Endothelial cell of umbilical vein (primary cell): ENCODE data around the gene L3MBTL4. TPM values are rescaled to one million over a fixed set of nuclear protein-coding genes. Genes with fewer than 3 reads are reported as not detected.
"Not testable (repeated sequence)": the region's sequence is repeated elsewhere in the genome, so short reads cannot be mapped to it uniquely, and the experiment has no call there.

Experiments used
- BruUV-seq: library from RNA; stranded (reverse); fragments of 400-500 nt; replicated peaks from 2 replicates; lab custom pipeline; 2021; lab: Mats Ljungman, UMichigan
- CTCF ChIA-PET: fragments of 300-600, 350-600 bp; sonication (Branson Sonifier 250); formaldehyde crosslinking; loops from one replicate; lab custom pipeline; 2021; ENCODE audit warnings: antibody characterized with exemption, inconsistent platforms; lab: Charles Lee
- POLR2A ChIA-PET: fragments of 300-600, 350-600 bp; sonication (Branson Sonifier 250); formaldehyde crosslinking; loops from one replicate; lab custom pipeline; 2021; ENCODE audit warnings: antibody characterized with exemption, inconsistent platforms; lab: Charles Lee
- DNase-seq: peaks from one replicate; pipeline ENCODE4 v3.0.0-alpha.2; 2011; ENCODE audit warnings: low read depth, low spot score
- FAIRE-seq: peaks from 2 replicates; lab custom pipeline; 2011; peaks lifted over from hg19 to GRCh38; lab: Jason Lieb, UNC
- H2AFZ ChIP-seq: 2 replicates; pipeline ENCODE4 v1.6.0; 2012; ENCODE audit warnings: low read depth, low read length, control low read depth, inconsistent platforms
- H3K27ac ChIP-seq: 2 replicates; pipeline ENCODE4 v1.5.1; 2011; ENCODE audit warnings: low read depth, mild to moderate bottlenecking, control low read depth, low read length, moderate library complexity; ENCODE audit not compliant: insufficient read depth
- H3K27me3 ChIP-seq, 2 experiments: 2 replicates each; pipeline versions ENCODE4 v1.6.0 to v1.6.1; 2011; ENCODE audit warnings: low read length in 2 of 2, mixed read lengths in 1 of 2; ENCODE audit not compliant: control insufficient read depth in 2 of 2, insufficient read depth in 2 of 2
- H3K36me3 ChIP-seq, 2 experiments: 2 replicates in 1 of 2; 3 replicates in 1 of 2; pipeline ENCODE4 v1.5.1; 2011; ENCODE audit warnings: low read length in 2 of 2, mild to moderate bottlenecking in 1 of 2, moderate library complexity in 1 of 2; ENCODE audit not compliant: control insufficient read depth in 2 of 2, insufficient read depth in 2 of 2; ENCODE audit errors: extremely low read depth in 1 of 2
- H3K4me1 ChIP-seq: 3 replicates; pipeline ENCODE4 v1.5.1; 2011; ENCODE audit warnings: mild to moderate bottlenecking, low read length; ENCODE audit not compliant: control insufficient read depth, insufficient read depth; ENCODE audit errors: extremely low read depth
- H3K4me2 ChIP-seq: 2 replicates; pipeline ENCODE4 v1.6.1; 2011; ENCODE audit warnings: low read length, control low read depth, mixed read lengths; ENCODE audit not compliant: insufficient read depth
- H3K4me3 ChIP-seq, 3 experiments: fragments of 200-600 bp in 1 of 3; sonication (generic), shearing (Covaris generic) in 1 of 3; replicated peaks in 1 of 3; 2 replicates each; pipeline ENCODE4 v1.5.1; 2011 to 2016; ENCODE audit warnings: control low read depth in 3 of 3, low read length in 3 of 3, mild to moderate bottlenecking in 2 of 3, inconsistent platforms in 1 of 3, low read depth in 1 of 3, moderate library complexity in 1 of 3; ENCODE audit not compliant: insufficient read depth in 1 of 3
- H3K79me2 ChIP-seq: 2 replicates; pipeline ENCODE4 v1.6.0; 2012; ENCODE audit warnings: low read length, inconsistent platforms; ENCODE audit not compliant: control insufficient read depth, insufficient read depth
- H3K9ac ChIP-seq: replicated peaks from 2 replicates; pipeline ENCODE3; 2011; ENCODE audit warnings: low read length, control low read depth; ENCODE audit not compliant: insufficient read depth; ENCODE audit errors: extremely low read depth
- H3K9me1 ChIP-seq: replicated peaks from 3 replicates; pipeline ENCODE4 v1.6.0; 2011; ENCODE audit warnings: mild to moderate bottlenecking, low read length; ENCODE audit not compliant: control insufficient read depth, insufficient read depth; ENCODE audit errors: extremely low read depth
- H3K9me3 ChIP-seq: replicated peaks from 2 replicates; pipeline ENCODE4 v1.5.1; 2012; ENCODE audit warnings: low read length, inconsistent platforms; ENCODE audit not compliant: control insufficient read depth, insufficient read depth
- H4K20me1 ChIP-seq: replicated peaks from 2 replicates; pipeline ENCODE3; 2011; ENCODE audit warnings: mild to moderate bottlenecking, low read length; ENCODE audit not compliant: control insufficient read depth, insufficient read depth; ENCODE audit errors: extremely low read depth
- CTCF ChIP-seq, 2 donors: IDR thresholded peaks; 1 replicate in 1 of 2; 2 replicates in 1 of 2; pipeline ENCODE4 v1.5.1; 2011; ENCODE audit warnings: low read length in 2 of 2, mild to moderate bottlenecking in 2 of 2, moderate library complexity in 2 of 2, control low read depth in 1 of 2, inconsistent platforms in 1 of 2, low read depth in 1 of 2; ENCODE audit not compliant: insufficient read depth in 1 of 2; ENCODE audit errors: extremely low read depth in 1 of 2
- EZH2 ChIP-seq: IDR thresholded peaks from 2 replicates; pipeline ENCODE4 v1.6.1; 2012; ENCODE audit warnings: borderline replicate concordance, low read depth, mild to moderate bottlenecking, moderate library complexity, low read length, inconsistent platforms; ENCODE audit not compliant: severe bottlenecking
- FOS ChIP-seq: IDR thresholded peaks from 2 replicates; pipeline ENCODE4 v1.6.1; 2011; ENCODE audit warnings: mild to moderate bottlenecking, low read length, moderate library complexity, borderline replicate concordance; ENCODE audit not compliant: insufficient read depth
- GATA2 ChIP-seq: IDR thresholded peaks from 2 replicates; pipeline ENCODE4 v1.7.0; 2011; ENCODE audit warnings: low read depth, mild to moderate bottlenecking, moderate library complexity, mixed read lengths, low read length; ENCODE audit not compliant: insufficient read length, insufficient read depth
- JUN ChIP-seq: IDR thresholded peaks from 2 replicates; pipeline ENCODE4 v1.6.1; 2011; ENCODE audit warnings: borderline replicate concordance, low read depth; ENCODE audit not compliant: insufficient read length, insufficient read depth
- MAX ChIP-seq: IDR thresholded peaks from 2 replicates; pipeline ENCODE4 v1.6.1; 2011; ENCODE audit not compliant: insufficient read depth, insufficient read length
- MYC ChIP-seq: IDR thresholded peaks from one replicate; pipeline ENCODE4 v1.6.1; 2011; ENCODE audit warnings: mild to moderate bottlenecking, low read depth, low read length
- POLR2A ChIP-seq: IDR thresholded peaks from 2 replicates; pipeline ENCODE4 v1.6.1; 2012; ENCODE audit warnings: low read depth, mild to moderate bottlenecking, control low read depth, low read length
- POLR2AphosphoS5 ChIP-seq: IDR thresholded peaks from 2 replicates; pipeline ENCODE4 v1.6.1; 2012; ENCODE audit warnings: low read depth, mild to moderate bottlenecking, control low read depth, low read length, moderate library complexity; ENCODE audit not compliant: insufficient read depth
- dilution Hi-C: fragments of 300-500 bp; cut with MboI; formaldehyde crosslinking; loops from one replicate; pipeline ENCODE4 v1.15.0; 2019; ENCODE audit warnings: low sequenced_read_pairs; ENCODE audit not compliant: extremely low pct_ligation_motif_present
- intact Hi-C: fragments of 100-400 bp; cut with micrococcal nuclease; formaldehyde crosslinking; loops from one replicate; pipeline ENCODE4 v1.10.0; 2022
- polyA plus RNA-seq, 4 experiments: library from polyadenylated mRNA; depleted of rRNA in 3 of 4; stranded (reverse) in 3 of 4; unstranded in 1 of 4; fragments of >200 nt; gene quantifications; 2 replicates each; pipeline versions ENCODE4 v1.2.1 to v1.2.3, GENCODE V29; 2011 to 2012; ENCODE audit warnings: missing spikeins in 1 of 4
- total RNA-seq: library from RNA; stranded (reverse); gene quantifications from 2 replicates; pipeline ENCODE4 v1.2.3, GENCODE V29; 2021

L3MBTL4 gene
- total and polyA plus RNA-seq, 2 donors (not counting 3 experiments of a cell fraction or from before 2014, with no cell fraction given) = 0.80 TPM; not detected in 1

GRCh38 chr18:6078877-6079276, 335.8 kb downstream of the L3MBTL4 start:
- no peaks in the 10 kb centered on the region for H3K36me3 ChIP-seq
- intact Hi-C loops = no loop called here
- CTCF ChIA-PET = no interaction called here
- BruUV-seq = no TSS peak
- H3K4me3 ChIP-seq = no peak overlapping the region
- H3K27me3 ChIP-seq = no peaks in the 10 kb centered on the region
- H4K20me1 ChIP-seq = no peaks in the 10 kb centered on the region
- H3K4me1 ChIP-seq = no peaks in the 10 kb centered on the region
- dilution Hi-C loops = no loop called here
- DNase-seq (no peak), FAIRE-seq (no peak)
- no peak overlapping the region for H3K9ac ChIP-seq
- no peak for TF ChIP-seq FOS
- no peak for TF ChIP-seq GATA2
- TF ChIP-seq MAX = no peak
- TF ChIP-seq JUN = no peak
- no peak for TF ChIP-seq EZH2
- TF ChIP-seq POLR2A = no peak
- TF ChIP-seq POLR2AphosphoS5 = no peak
- no peak for TF ChIP-seq CTCF (IDR thresholded peaks at IDR 0.05; ENCODE audit: extremely low read depth in 1 of 2, insufficient read depth in 1 of 2, low read depth in 1 of 2, low read length in 2 of 2)
- TF ChIP-seq MYC = no peak
- H3K4me2 ChIP-seq = no peak overlapping the region
- no peak overlapping the region for H3K27ac ChIP-seq
- H2AFZ ChIP-seq = no peak overlapping the region
- POLR2A ChIA-PET = no interaction called here
- H3K9me1 ChIP-seq = no peaks in the 10 kb centered on the region
- H3K9me3 ChIP-seq = no peaks in the 10 kb centered on the region
- H3K79me2 ChIP-seq = no peaks in the 10 kb centered on the region

- H3K79me2 ChIP-seq, CTCF ChIA-PET, H3K9me1 ChIP-seq, DNase-seq, H4K20me1 ChIP-seq, POLR2A ChIA-PET, H3K4me2 ChIP-seq, intact Hi-C loops, H3K27ac ChIP-seq, H3K4me3 ChIP-seq, FAIRE-seq, H3K27me3 ChIP-seq, H3K36me3 ChIP-seq, BruUV-seq, dilution Hi-C loops, H3K9me3 ChIP-seq, H2AFZ ChIP-seq, H3K4me1 ChIP-seq, H3K9ac ChIP-seq: not testable (repeated sequence)
These were observed 342.3 kb downstream of the L3MBTL4 start for GRCh38 chr18:6072423-6072822.
